Activated naive CD4-positive, alpha-beta T cell treated with Interleukin-2 at 50 U/mL for 16 hours (primary cell): ENCODE results near the gene USP17L19.
"Not testable (repeated sequence)": the region's sequence is repeated elsewhere in the genome, so short reads cannot be mapped to it uniquely, and the experiment has no call there.

Experiments
- DNase-seq: peaks from one replicate; pipeline ENCODE4 v3.0.0-alpha.2; 2020

USP17L19 gene

DNA sequence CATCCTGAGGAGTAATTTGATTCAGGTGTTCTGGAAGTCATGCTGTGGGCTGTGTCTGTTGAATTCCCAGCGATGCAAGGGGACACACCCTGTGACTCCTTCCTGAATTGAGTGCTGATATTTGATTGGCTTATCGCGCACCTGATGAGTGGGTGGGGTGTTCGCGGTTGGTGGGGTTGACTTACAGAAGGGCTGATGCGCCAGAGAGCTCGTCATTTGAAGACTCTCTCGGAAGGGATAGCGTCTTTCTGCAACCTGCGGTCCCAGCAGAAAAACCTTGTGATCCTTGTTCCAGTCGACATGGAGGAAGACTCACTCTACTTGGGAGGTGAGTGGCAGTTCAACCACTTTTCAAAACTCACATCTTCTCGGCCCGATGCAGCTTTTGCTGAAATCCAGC, at the start of gene USP17L19:
USP17L19 (plus strand) TSS at position 301 of the 400 bp plus-strand sequence; CDS start at position 301, 0 bp downstream.
- DNase-seq = not testable (repeated sequence)

DNA sequence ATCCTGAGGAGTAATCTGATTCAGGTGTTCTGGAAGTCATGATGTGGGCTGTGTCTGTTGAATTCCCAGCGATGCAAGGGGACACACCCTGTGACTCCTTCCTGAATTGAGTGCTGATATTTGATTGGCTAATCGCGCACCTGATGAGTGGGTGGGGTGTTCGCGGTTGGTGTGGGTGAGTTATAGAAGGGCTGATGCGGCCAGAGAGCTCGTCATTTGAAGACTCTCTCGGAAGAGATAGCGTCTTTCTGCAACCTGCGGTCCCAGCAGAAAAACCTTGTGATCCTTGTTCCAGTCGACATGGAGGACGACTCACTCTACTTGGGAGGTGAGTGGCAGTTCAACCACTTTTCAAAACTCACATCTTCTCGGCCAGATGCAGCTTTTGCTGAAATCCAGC, 42.8 kb upstream of the USP17L19 start, which contains the start of gene USP17L10:
USP17L10 (plus strand) TSS at position 301 of the 400 bp plus-strand sequence; CDS start at position 301, 0 bp downstream.
- not testable (repeated sequence) for DNase-seq

DNA sequence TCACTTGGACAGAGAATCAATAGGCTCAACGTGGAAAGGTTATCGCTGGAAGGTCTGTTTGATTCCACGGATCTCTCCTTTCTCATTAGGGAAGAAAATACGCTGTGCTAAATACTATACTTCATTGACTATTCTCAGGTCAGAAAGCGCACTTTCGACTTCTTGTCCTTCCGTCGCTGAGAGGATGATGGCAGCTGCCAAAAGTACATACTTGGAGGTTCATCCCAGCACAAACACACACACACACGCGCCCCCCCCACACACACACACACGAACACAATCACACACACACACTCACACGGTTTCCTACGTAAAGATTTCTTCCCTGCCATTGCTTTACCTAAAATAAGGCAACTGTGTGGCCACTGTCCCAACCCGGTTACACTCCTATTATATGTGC, 38.5 kb upstream of the USP17L19 start:
- DNase-seq = not testable (repeated sequence)

- not testable (repeated sequence) for DNase-seq
Observed at GRCh38 chr4:9215105-9215504, 38.1 kb upstream of the USP17L19 start, which contains the start of gene USP17L11. USP17L11 (plus strand) TSS chr4:9215405; CDS start chr4:9215405, 0 bp downstream.

GRCh38 chr4:9219852-9220251, 33.3 kb upstream of the USP17L19 start, which contains the start of gene USP17L12:
USP17L12 (plus strand) TSS chr4:9220152; CDS start chr4:9220152, 0 bp downstream.
- not testable (repeated sequence) for DNase-seq

DNA sequence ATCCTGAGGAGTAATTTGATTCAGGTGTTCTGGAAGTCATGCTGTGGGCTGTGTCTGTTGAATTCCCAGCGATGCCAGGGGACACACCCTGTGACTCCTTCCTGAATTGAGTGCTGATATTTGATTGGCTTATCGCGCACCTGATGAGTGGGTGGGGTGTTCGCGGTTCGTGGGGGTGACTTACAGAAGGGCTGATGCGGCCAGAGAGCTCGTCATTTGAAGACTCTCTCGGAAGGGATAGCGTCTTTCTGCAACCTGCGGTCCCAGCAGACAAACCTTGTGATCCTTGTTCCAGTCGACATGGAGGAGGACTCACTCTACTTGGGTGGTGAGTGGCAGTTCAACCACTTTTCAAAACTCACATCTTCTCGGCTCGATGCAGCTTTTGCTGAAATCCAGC, 28.6 kb upstream of the USP17L19 start, which contains the start of gene USP17L13:
USP17L13 (plus strand) TSS at position 301 of the 400 bp plus-strand sequence; CDS start at position 301, 0 bp downstream.
- DNase-seq = not testable (repeated sequence)

GRCh38 chr4:9230249-9230648, 22.9 kb upstream of the USP17L19 start:
- not testable (repeated sequence) for DNase-seq

GRCh38 chr4:9234085-9234484, 19.1 kb upstream of the USP17L19 start, which contains the start of gene USP17L15:
USP17L15 (plus strand) TSS chr4:9234385; CDS start chr4:9234385, 0 bp downstream.
- not testable (repeated sequence) for DNase-seq

GRCh38 chr4:9238461-9238860, 14.7 kb upstream of the USP17L19 start:
- not testable (repeated sequence) for DNase-seq

DNA sequence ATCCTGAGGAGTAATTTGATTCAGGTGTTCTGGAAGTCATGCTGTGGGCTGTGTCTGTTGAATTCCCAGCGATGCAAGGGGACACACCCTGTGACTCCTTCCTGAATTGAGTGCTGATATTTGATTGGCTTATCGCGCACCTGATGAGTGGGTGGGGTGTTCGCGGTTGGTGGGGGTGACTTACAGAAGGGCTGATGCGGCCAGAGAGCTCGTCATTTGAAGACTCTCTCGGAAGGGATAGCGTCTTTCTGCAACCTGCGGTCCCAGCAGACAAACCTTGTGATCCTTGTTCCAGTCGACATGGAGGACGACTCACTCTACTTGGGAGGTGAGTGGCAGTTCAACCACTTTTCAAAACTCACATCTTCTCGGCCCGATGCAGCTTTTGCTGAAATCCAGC, 9.6 kb upstream of the USP17L19 start, which contains the start of gene USP17L17:
USP17L17 (plus strand) TSS at position 301 of the 400 bp plus-strand sequence; CDS start at position 301, 0 bp downstream.
- not testable (repeated sequence) for DNase-seq

DNA sequence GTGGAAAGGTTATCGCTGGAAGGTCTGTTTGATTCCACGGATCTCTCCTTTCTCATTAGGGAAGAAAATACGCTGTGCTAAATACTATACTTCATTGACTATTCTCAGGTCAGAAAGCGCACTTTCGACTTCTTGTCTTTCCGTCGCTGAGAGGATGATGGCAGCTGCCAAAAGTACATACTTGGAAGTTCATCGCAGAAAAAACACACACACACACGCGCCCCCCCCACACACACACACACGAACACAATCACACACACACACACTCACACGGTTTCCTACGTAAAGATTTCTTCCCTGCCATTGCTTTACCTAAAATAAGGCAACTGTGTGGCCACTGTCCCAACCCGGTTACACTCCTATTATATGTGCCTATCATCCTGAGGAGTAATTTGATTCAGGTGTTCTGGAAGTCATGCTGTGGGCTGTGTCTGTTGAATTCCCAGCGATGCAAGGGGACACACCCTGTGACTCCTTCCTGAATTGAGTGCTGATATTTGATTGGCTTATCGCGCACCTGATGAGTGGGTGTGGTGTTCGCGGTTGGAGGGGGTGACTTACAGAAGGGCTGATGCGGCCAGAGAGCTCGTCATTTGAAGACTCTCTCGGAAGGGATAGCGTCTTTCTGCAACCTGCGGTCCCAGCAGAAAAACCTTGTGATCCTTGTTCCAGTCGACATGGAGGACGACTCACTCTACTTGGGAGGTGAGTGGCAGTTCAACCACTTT, 5.1 kb upstream of the USP17L19 start, which contains the start of gene USP17L18:
USP17L18 (plus strand) TSS at position 678 of the 728 bp plus-strand sequence; CDS start at position 678, 0 bp downstream.
- not testable (repeated sequence) for DNase-seq

DNA sequence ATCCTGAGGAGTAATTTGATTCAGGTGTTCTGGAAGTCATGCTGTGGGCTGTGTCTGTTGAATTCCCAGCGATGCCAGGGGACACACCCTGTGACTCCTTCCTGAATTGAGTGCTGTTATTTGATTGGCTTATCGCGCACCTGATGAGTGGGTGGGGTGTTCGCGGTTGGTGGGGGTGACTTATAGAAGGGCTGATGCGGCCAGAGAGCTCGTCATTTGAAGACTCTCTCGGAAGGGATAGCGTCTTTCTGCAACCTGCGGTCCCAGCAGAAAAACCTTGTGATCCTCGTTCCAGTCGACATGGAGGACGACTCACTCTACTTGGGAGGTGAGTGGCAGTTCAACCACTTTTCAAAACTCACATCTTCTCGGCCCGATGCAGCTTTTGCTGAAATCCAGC, 4.6 kb downstream of the USP17L19 start, which contains the start of gene USP17L20:
USP17L20 (plus strand) TSS at position 301 of the 400 bp plus-strand sequence; CDS start at position 301, 0 bp downstream.
- not testable (repeated sequence) for DNase-seq

DNA sequence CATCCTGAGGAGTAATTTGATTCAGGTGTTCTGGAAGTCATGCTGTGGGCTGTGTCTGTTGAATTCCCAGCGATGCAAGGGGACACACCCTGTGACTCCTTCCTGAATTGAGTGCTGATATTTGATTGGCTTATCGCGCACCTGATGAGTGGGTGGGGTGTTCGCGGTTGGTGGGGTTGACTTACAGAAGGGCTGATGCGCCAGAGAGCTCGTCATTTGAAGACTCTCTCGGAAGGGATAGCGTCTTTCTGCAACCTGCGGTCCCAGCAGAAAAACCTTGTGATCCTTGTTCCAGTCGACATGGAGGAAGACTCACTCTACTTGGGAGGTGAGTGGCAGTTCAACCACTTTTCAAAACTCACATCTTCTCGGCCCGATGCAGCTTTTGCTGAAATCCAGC, 9.4 kb downstream of the USP17L19 start, which contains the start of gene USP17L21:
USP17L21 (plus strand) TSS at position 301 of the 400 bp plus-strand sequence; CDS start at position 301, 0 bp downstream.
- DNase-seq = not testable (repeated sequence)

GRCh38 chr4:9267319-9267718, 14.1 kb downstream of the USP17L19 start, which contains the start of gene USP17L22:
USP17L22 (plus strand) TSS chr4:9267619; CDS start chr4:9267619, 0 bp downstream.
- DNase-seq = not testable (repeated sequence)

DNA sequence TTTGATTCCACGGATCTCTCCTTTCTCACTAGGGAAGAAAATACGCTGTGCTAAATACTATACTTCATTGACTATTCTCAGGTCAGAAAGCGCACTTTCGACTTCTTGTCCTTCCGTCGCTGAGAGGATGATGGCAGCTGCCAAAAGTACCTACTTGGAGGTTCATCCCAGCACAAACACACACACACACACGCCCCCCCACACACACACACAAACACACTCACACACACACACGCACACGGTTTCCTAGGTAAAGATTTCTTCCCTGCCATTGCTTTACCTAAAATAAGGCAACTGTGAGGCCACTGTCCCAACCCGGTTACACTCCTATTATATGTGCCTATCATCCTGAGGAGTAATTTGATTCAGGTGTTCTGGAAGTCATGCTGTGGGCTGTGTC, 18.5 kb downstream of the USP17L19 start:
- not testable (repeated sequence) for DNase-seq
